CD4-positive, alpha-beta T cell treated with Interleukin-1 beta for 1 hour (primary cell): ENCODE measurements around the gene B3GAT1.
"Not testable (repeated sequence)": the region's sequence is repeated elsewhere in the genome, so short reads cannot be mapped to it uniquely, and the experiment has no call there.

Experiments used
- DNase-seq, 2 donors: peaks; one replicate each; pipeline ENCODE4 v3.0.0-alpha.2; 2020 to 2022

The B3GAT1 gene, protein sequence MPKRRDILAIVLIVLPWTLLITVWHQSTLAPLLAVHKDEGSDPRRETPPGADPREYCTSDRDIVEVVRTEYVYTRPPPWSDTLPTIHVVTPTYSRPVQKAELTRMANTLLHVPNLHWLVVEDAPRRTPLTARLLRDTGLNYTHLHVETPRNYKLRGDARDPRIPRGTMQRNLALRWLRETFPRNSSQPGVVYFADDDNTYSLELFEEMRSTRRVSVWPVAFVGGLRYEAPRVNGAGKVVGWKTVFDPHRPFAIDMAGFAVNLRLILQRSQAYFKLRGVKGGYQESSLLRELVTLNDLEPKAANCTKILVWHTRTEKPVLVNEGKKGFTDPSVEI

DNA sequence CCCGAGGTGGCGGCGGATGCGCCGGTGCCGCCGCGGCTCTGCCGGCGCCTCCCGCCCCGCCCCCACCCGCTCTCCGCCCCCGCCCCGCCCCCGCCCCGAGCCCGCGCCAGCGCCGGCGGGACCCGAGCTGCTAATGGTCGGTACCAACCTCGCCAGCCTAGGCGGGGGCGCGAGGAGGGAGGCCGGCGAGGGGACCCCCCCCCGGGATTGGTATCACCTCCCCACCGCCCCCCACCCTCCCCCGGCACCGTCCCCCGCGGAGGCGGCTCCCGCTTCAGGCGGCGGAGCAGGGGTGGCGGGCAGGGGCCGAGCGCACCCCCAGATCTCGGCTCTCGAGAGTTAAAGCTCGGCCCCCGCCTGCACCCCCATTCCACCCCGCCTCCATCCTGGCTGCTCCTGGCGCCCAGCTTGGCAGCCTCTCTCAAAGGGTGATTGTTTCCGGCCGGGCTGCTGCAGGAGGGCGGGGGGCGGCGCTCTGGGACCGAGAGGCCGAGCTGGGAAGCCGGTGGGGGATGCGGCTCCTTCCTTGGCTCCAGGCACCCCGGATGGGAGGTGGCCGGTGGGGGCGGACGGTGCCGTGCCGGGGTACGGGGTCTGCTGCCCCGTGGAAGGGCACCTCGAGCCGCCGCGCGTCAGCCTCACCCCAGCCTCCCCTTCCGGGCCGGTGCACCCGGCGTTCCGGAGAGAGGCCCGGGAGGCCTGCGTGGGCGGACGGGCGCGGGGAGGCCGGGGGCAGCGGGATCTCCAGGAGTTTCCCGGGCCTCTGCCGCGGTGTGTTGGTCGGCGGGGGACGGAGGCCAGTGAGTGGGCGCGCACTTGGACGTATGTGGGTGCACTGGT lies at the start of gene B3GAT1:
Gene B3GAT1 (minus strand): TSS at position 40 of the 840 bp plus-strand sequence. CDS start 24,583 bp downstream, outside the sequence.
- peak in 1 of 2 donors; percentile 12 for DNase-seq

DNA sequence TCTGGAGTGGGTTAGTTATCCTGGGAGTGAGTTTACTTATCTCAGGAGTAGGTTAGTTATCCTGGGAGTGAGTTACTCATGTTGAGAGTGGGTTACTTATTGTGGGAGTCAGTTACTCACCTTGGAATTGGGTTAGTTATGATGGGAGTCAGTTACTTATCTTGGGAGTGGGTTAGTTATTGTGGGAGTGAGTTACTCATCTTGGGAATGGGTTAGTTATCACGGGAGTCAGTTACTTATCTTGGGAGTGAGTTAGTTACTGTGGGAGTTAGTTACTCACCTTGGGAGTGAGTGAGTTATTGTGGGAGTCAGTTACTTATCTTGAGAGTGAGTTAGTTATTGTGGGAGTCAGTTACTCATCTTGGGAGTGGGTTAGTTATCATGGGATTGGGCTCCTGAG lies 49.6 kb upstream of the B3GAT1 start:
- no peak for DNase-seq

DNA sequence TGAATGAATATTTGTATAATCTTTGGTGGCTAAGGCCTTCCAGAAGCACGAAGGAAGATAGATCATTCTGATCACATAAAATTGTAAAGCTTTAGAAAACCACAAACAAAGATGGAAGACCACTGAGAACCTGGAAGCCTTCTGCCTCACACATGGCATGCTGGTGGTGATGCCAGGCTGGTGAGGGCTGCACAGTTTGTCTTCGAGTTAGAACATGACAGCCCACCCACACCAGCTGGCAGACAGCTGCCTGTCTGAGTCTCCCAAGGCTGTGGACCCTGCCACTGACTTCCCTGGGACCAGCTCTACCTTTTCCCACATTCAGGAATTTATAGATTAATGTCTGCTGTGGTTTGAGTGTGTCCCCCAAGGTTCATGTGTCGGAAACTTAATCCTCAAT lies 48.8 kb upstream of the B3GAT1 start:
- DNase-seq = no peak

DNA sequence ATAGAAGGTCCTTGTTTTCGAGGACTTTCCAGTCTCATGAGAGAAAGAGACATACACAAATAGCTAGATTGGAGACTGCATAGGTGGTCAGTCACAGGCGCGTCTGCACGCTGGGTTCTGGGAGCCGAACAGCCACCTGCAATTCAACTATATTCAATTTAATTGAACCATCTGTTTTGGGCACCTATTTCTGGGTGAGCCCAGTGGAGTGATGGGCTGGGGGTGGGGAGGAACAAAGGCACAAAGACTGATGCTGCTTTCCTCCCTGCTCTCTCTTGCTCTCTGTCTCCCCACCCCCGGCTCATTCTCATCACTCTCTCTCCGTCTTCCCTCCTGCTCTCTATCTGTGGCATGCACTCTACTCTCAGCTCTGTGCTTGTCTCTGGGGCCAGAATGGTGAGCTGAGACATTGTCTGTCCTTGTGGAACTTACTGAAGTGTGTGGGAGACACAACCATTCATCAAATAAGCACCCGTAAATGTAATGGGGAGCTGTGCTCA lies 48.1 kb upstream of the B3GAT1 start:
- DNase-seq = no peak

DNA sequence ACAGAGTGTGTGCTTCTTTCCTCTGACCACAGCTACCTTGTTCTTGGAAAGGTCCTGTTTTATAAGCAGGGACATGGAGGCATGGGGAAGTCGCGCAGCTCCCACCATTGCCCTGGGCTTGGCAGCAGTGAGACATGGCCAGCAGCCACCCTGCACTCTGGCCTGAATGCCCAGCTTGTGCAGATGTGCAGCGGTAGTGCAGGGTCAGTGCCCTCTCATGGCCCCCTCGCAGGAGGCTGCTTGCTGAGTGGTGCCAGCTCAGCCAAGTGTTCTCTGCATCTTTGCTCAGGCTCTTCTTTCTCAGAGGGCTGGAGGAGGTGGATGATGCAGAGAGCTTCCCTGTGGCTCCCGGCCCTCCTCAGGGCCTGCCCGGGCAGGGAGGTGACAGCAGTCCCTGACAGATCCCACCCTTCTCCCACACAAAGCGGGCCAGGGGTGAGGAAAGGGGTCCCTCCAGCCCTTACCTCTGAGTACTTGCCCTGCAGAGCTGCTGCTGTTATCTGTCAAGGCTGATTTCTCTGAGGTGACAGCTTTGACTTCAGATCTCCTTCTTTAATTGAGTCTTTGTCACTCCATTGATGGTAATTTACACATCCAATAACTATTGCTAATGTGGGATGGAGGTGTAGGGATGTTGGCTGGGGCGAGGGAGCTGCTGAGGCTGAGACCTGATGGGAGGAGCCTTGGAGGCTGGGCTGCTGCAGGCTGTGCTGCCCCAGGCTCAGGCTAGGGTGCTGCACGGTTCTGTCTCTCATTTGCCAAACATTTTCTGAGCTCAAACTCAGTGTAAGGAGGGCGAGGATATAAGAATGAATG lies 47.4 kb upstream of the B3GAT1 start:
- no peak for DNase-seq

DNA sequence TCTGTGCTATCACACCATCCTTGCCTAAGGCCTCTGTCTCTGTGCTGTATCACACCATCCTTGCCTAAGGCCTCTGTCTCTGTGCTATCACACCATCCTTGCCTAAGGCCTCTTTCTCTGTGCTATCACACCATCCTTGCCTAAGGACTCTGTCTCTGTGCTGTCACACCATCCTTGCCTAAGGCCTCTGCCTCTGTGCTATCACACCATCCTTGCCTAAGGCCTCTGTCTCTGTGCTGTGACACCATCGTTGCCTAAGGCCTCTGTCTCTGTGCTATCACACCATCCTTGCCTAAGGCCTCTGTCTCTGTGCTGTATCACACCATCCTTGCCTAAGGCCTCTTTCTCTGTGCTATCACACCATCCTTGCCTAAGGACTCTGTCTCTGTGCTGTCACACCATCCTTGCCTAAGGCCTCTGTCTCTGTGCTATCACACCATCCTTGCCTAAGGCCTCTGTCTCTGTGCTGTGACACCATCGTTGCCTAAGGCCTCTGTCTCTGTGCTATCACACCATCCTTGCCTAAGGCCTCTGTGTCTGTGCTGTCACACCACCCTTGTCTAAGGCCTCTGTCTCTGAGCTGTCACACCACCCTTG lies 45.5 kb upstream of the B3GAT1 start:
- not testable (repeated sequence) for DNase-seq

DNA sequence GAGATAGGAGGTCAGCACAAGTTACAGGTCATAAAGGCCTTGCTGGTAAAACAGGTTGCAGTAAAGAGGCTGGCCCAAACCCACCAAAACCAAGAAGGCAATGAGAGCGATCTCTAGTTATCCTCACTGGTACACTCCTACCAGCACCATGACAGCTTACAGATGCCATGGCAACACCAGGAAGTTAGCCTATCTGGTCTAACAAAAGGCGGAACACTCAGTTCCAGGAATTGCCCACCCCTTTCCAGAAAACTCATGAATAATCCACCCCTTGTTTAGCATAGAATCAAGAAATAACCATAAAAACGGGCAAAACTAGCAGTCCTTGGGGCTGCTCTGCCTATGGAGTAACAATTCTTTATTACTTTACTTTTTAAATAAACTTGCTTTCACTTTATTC lies 43.5 kb upstream of the B3GAT1 start:
- DNase-seq = no peak

DNA sequence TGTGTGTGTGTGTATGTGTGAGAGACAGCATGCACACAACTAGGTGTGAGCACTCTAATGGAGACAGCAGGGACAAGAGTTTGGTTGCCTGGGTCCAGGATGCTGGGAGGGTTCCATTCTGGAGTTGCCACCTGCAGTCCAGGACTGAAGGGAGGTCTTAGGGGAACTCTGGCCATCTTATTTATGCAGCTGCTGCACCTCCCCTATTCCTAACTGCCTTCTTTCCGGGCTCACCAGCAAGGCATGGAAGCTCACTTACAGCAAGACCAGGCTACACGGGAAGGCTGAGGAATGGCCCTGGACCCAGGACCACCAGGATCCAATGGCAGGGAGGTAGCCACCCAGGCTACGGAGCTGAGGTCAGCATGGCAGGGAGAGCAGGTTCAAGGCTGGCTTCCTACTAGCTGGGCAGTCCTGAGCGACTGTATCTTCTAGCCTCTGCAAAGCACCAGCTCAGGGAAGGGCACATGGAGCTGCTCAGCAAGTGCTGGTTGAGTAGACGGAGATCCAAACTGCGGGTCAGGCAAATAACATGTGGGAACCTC lies 42.2 kb upstream of the B3GAT1 start:
- no peak for DNase-seq

DNA sequence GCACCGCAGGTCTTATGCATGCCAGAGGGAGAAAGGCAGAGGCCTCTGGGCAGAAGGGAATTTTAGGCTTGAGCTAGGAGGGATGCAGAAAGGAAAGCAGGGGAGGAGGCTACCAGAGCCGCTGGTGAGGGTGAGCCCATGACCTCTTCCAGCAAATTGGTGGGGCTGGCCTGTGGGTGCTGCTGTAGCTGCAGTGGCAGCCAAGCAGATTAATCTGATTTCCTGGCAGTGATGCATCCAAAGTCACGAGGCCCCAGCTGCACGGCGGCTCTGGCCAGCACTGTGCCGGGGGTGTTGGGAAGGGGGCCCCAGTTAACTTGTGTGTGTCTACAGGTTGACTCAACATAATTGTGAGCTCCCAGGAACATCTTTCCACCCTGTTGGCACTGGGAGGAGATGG lies 41.4 kb upstream of the B3GAT1 start:
- DNase-seq = no peak

DNA sequence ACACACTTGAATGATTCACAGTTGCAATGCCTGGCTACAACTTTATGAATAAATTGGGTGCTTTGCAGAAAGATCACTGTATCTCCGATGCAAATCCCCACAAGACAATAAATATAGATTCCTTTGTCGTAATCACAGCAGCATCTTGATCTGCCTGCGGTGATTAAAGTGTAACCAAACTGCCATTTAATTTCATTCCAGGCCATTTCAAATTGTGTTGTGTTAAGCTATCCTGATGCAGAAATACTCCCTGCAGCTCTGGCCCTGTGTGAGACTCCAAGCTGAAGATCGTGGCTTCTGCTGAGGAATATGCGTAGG lies 40.8 kb upstream of the B3GAT1 start:
- no peak for DNase-seq

DNA sequence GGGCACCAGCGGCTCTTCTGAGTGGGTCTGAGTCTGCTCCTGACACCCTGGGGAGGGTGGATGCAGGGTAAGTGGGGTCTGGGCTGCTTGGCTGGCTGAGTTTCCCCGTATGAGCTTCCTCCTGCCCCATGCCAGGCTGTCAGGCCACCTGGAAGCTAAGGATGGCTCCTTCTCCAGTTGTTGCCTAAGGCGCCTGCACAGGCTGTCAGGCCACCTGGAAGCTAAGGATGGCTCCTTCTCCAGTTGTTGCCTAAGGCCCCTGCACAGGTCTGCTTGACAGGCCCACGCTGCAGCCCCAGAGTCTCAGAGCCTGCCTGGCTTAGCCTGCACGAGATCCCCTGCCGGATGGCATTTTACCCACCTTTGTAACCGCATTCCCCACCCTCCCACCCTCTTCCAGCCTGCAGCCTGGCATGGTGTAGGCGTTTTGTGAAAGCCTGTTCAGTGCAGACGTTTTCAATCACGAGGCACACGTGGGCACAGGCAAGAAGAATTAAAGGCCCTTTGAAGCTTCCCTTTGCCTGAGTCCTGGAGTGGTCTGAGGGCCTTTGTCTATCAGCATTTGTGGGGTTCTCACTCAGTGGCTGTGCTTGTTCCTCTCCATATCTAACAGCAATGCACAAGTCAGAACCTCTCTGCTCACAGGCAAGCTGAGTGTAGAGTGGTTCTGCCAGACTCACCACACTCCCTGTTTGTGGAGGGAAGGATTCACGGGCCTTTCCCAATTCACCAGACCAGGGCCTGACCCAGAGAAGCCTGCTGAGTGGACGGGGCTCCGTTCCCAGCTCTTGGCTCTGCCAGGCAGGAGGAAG lies 40.2 kb upstream of the B3GAT1 start:
- DNase-seq = no peak

DNA sequence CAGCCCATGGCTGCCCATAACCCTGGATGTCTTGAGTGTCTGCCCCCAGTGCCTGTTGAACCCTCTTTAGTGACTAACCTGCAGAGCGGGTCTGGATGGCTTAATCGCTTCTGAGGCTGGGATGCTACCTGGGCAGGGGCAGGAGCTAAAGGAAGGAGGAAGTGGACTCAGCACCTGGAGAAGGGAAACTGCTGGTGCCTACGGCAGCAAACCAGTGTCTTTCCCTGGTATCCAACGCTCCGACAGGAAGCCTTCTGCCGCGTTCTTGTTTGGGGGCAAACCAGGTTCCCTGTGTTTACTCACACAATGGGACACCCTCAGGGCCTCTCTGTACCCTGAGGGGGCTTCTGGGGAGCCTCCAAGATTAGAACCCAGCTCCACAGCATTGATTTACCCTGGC lies 38.1 kb upstream of the B3GAT1 start:
- DNase-seq = no peak

DNA sequence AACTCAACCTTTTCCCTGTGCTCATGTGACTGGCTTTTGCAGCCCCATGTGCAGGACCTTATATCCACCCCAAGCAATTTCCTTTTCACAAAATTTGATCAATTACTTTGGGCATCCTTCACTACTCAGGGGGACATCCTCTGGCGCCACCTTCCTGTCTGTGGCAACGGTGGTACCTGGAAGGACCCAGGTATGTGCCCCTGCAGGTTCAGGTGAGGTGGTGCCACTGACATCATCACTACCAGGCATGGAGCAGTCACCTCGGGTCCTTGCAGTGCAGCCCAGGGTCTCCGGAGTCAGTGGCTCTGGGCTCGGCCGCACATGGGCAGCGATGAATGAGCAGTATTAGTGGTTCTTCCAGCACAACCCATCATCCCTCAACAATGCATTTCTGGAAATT lies 37.7 kb upstream of the B3GAT1 start:
- no peak for DNase-seq

DNA sequence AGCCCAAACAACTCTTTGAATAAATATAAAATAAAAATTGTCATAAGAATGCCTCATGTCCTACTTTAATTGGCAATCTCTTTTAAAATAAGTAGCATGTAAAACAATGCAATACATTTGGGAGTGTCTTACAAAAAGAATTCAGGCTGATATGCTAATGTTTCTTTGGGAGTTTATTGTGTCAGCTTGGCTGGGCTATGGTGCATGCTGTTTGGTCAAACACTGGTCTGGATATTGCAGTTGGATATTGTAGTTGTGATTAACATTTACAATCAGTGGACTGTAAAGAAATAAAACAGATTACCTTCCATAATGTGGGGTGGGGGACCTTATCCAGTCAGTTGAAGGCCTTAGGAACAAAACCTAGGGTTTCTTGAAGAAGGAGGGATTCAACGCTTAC lies 37.0 kb upstream of the B3GAT1 start:
- DNase-seq = no peak

DNA sequence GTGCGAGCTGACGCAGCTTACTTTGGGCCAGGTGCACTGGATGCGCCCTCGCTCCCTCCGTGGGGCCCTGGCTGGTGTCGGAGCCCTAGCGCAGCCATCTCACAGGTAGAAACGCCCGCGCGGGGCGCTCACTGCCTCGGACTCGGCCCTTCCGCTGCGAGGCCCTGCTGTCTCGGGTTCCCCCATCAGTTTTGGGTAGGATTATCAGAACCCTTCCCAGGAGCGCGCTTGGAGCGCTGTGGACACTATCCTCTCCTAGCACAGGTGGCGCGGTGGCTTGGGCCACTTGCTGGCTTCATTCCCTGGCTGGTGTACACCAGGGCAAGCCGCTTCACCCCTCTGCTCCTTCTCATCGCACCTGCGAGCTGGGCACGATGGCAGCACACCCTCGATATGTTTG lies 35.7 kb upstream of the B3GAT1 start:
- no peak for DNase-seq

DNA sequence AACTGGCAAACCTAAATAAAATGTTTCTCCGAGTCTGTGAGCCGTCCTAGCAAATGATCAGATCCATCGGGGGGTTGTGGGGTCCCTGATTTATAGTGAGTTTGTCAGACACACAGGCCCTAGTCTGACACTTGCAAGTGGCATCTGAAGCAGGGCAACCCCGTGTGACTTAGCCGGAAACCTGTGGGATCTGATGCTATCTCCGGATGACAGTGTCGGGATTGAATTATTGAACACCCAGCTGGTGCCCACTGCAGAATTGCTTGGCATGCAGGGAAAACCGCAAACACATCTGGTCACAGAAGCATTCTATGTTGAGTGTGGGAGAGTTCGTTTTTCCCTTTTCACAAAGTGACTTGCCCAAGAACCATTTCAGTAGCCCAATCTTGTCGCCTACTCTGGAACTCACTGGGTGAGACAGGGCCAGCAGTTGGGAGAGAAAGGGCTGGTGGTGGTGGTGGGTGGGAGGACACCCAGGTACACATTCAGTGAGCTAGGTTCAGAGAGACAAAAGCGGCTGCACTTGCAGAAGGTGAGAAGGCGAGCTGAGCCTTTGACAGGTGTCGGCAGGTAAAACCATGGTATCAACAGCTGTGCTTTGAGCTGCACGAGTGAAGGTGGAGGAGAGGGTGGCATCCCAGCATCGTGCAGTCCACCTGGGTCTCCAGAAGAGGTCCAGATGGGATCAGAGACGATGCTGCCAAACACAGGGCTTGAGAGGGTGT lies 33.7 kb upstream of the B3GAT1 start:
- no peak for DNase-seq

DNA sequence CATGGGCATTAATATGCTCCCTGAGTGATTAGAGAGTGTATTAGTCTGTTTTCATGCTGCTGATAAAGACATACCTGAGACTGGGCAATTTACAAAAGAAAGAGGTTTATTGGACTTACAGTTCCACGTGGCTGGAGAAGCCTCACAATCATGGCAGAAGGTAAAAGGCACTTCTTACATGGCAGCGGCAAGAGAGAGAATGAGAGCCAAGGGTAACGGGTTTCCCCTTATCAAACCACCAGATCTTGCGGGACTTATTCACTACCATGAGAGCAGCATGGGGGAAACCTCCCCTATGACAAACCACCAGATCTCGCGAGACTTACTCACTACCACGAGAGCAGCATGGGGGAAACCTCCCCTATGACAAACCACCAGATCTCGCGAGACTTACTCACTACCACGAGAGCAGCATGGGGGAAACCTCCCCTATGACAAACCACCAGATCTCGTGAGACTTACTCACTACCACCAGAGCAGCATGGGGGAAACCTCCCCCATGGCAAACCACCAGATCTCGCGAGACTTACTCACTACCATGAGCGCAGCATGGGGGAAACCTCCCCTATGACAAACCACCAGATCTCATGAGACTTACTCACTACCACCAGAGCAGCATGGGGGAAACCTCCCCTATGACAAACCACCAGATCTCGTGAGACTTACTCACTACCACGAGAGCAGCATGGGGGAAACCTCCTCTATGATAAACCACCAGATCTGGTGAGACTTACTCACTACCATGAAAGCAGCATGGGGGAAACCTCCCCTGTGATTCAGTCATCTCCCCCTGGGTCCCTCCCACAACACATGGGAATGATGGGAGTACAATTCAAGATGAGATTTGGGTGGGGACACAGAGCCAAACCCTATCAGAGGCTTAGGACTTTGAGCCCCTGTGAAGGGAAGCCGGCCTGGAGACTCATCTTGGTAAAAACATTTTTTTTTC lies 32.4 kb upstream of the B3GAT1 start:
- DNase-seq = not testable (repeated sequence)

DNA sequence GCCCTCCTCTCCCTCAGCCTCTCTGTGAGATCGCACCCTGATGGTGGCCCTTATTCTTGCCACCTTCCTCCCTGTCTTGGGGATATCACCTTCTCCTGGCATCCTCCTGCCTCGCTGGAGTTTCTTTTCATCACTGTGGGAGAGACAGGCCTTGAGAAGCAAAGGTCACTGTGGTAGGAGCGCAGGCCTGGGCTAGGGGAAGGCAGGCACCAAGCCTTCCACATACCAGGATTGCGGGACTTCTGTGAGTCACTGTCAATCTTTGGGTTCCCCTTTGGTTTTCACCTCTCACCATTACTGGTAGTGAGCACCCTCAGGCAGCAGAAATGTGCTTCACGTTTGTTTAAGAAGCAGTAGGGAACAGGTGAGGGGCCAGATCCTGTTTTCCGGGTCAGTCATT lies 31.2 kb upstream of the B3GAT1 start:
- no peak for DNase-seq

DNA sequence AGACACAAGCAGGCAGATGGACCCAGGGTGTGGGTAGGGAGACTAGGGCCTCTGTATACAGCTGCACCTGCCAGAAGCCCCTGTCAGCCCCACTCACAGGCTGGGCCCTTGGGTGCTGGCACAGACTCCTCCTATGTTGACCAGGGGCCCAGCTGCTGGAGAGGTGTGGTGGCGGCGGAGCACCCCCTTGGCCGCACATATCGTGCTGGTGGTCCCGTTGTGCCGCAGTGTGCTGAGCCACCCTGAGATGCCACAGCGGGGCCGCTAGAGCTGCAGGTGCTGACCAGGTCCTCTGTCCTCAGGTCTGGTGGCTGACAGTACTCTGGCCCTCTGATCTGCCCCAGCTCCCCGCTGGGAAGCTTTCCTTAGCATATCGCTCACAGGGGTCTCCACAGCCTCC lies 30.2 kb upstream of the B3GAT1 start:
- no peak for DNase-seq

DNA sequence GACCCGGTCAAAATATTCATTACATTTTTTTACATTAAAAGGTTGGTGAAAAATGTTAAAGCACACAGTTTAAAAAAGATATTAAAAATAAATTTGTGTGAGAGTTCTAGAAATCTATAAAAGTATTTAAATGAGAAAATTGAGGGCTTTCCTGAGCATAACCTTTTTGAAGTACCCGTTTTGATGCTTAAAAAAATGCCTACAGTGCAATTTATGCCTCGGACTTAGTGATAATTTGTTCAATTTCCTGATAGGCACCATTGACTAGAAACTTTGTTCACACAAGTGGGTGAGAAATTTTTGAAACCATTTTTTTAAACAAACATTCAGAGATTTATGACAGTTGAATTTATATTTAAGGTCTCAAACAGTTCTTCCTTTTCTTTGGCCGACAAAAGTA lies 29.7 kb upstream of the B3GAT1 start:
- no peak for DNase-seq
